ENCODE measurements around the gene OR6C68.
"Not testable (repeated sequence)": the region's sequence is repeated elsewhere in the genome, so short reads cannot be mapped to it uniquely, and the experiment has no call there.

The OR6C68 gene

DNA sequence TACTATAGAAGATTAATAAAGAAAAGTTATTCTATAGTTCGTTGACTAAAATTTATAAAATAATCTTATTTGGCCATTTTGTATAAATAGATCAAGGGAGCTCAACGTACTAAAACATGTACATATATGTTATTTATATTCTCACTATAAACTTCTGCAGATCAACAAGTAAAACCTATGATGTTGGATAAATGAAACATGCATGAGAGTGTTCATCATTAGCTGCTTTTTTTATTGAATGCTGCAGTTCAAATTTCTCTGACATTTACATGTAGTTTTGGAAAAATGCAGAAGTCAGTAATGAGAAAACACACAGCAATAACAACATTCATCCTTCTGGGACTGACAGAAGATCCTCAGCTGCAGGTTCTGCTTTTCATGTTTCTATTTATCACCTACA lies at the start of gene OR6C68:
Gene OR6C68 (plus strand): TSS at position 301 of the 400 bp plus-strand sequence. CDS start 0 bp downstream, at position 301.
- no peak within 1 kb of the TSS for H3K4me3 ChIP-seq (ENCODE audit: low read depth in 1 of 2, low read length in 2 of 2)
- no peaks in the 10 kb centered on the region for H3K4me1 ChIP-seq (ENCODE audit: insufficient read depth, low read length)
- H3K27me3 ChIP-seq (ENCODE audit: control insufficient read depth in 1 of 2, insufficient read depth in 2 of 2, low read length in 2 of 2) = no peaks in the 10 kb centered on the region

GRCh38 chr12:55443776-55444175 lies 48.4 kb upstream of the OR6C68 start, which contains the start of gene OR6C2:
OR6C2 (plus strand) TSS chr12:55444076; CDS start chr12:55452214, 8,138 bp downstream.
- Histone ChIP-seq H3K9ac (ENCODE audit: low read length) (no peak within 1 kb of the TSS), H3K36me3 (ENCODE audit: insufficient read depth, low read length) (no peaks in the 10 kb centered on the region), H3K9me3 (ENCODE audit: low read length) (no peaks in the 10 kb centered on the region), H3K27me3 (ENCODE audit: control insufficient read depth in 1 of 2, insufficient read depth in 2 of 2, low read length in 2 of 2) (no peaks in the 10 kb centered on the region), H3K27ac (ENCODE audit: low read depth, low read length) (no peak within 1 kb of the TSS), H3K4me3 (ENCODE audit: low read depth in 1 of 2, low read length in 2 of 2) (no peak within 1 kb of the TSS), H3K4me1 (ENCODE audit: insufficient read depth, low read length) (no peaks in the 10 kb centered on the region)

More for the DNA sequence above, at the start of gene OR6C68:
- no peak within 1 kb of the TSS for H3K9ac ChIP-seq (ENCODE audit: low read length)
- no peak within 1 kb of the TSS for H3K27ac ChIP-seq (ENCODE audit: low read depth, low read length)
- no peaks in the 10 kb centered on the region for H3K36me3 ChIP-seq (ENCODE audit: insufficient read depth, low read length)
- no peaks in the 10 kb centered on the region for H3K9me3 ChIP-seq (ENCODE audit: low read length)

- H3K9me3 ChIP-seq (ENCODE audit: low read length) = no peaks in the 10 kb centered on the region
- H3K9ac ChIP-seq (ENCODE audit: low read length) = no peak overlapping the region
- no peaks in the 10 kb centered on the region for H3K36me3 ChIP-seq (ENCODE audit: insufficient read depth, low read length)
- H3K27me3 ChIP-seq (ENCODE audit: control insufficient read depth in 1 of 2, insufficient read depth in 2 of 2, low read length in 2 of 2) = no peaks in the 10 kb centered on the region
- H3K27ac ChIP-seq (ENCODE audit: low read depth, low read length) = no peak overlapping the region
- H3K4me3 ChIP-seq (ENCODE audit: low read depth in 1 of 2, low read length in 2 of 2) = no peak overlapping the region
- H3K4me1 ChIP-seq (ENCODE audit: insufficient read depth, low read length) = no peaks in the 10 kb centered on the region
These were observed 46.8 kb upstream of the OR6C68 start for GRCh38 chr12:55445357-55445756.

DNA sequence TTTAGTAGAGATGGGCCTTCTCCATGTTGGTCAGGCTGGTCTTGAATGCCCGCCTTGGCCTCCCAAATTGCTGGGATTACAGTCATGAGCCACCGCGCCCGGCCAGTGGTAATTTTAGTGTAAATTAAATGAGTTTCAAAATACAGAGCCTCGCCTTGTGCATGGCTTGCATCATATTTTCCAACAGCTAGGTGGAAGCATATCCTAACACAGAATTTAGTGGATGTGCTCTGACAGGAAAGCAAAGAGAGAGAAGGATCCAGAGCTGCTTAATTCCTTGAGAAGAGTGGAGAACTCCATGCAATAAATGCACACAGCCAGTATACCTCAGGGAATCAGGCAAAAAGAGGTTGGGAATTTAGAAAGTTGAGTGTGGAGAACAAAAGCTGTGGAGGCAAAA lies 45.9 kb upstream of the OR6C68 start:
- no peak overlapping the region for H3K27ac ChIP-seq (ENCODE audit: low read depth, low read length)
- no peaks in the 10 kb centered on the region for H3K27me3 ChIP-seq (ENCODE audit: control insufficient read depth in 1 of 2, insufficient read depth in 2 of 2, low read length in 2 of 2)
- H3K4me3 ChIP-seq (ENCODE audit: low read depth in 1 of 2, low read length in 2 of 2) = no peak overlapping the region
- no peak overlapping the region for H3K9ac ChIP-seq (ENCODE audit: low read length)
- H3K36me3 ChIP-seq (ENCODE audit: insufficient read depth, low read length) = no peaks in the 10 kb centered on the region
- H3K9me3 ChIP-seq (ENCODE audit: low read length) = no peaks in the 10 kb centered on the region
- no peaks in the 10 kb centered on the region for H3K4me1 ChIP-seq (ENCODE audit: insufficient read depth, low read length)

DNA sequence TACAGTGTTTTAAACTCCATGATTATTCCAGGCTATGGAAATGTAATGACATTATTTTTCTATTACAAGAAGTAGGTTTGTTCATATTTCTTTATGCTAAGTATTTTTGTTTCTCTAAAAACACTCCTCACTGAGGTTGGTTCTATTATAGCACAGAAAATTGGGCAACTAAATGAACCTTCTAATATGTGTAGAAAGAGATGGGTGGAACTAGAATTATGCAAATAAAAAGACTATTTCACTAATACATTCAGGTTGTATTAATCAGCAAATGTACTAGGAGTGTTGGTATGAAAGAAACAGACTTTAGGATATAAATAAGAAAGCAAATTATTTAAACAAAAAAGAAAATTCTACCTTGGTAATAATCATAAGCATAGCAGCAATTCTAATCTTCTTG lies 43.4 kb upstream of the OR6C68 start:
- H3K4me3 ChIP-seq (ENCODE audit: low read depth in 1 of 2, low read length in 2 of 2) = no peak overlapping the region
- H3K27me3 ChIP-seq (ENCODE audit: control insufficient read depth in 1 of 2, insufficient read depth in 2 of 2, low read length in 2 of 2) = no peaks in the 10 kb centered on the region
- no peaks in the 10 kb centered on the region for H3K4me1 ChIP-seq (ENCODE audit: insufficient read depth, low read length)

GRCh38 chr12:55464926-55465325 lies 27.3 kb upstream of the OR6C68 start:
- not testable (repeated sequence) for H3K9ac ChIP-seq (ENCODE audit: low read length); H3K4me1 ChIP-seq (ENCODE audit: insufficient read depth, low read length); H3K27me3 ChIP-seq (ENCODE audit: control insufficient read depth in 1 of 2, insufficient read depth in 2 of 2, low read length in 2 of 2); H3K27ac ChIP-seq (ENCODE audit: low read depth, low read length); H3K9me3 ChIP-seq (ENCODE audit: low read length); H3K36me3 ChIP-seq (ENCODE audit: insufficient read depth, low read length); H3K4me3 ChIP-seq (ENCODE audit: low read depth in 1 of 2, low read length in 2 of 2)

More for the DNA sequence above, 43.4 kb upstream of the OR6C68 start:
- Histone ChIP-seq H3K36me3 (ENCODE audit: insufficient read depth, low read length) (no peaks in the 10 kb centered on the region), H3K9me3 (ENCODE audit: low read length) (no peaks in the 10 kb centered on the region), H3K9ac (ENCODE audit: low read length) (no peak overlapping the region), H3K27ac (ENCODE audit: low read depth, low read length) (no peak overlapping the region)

DNA sequence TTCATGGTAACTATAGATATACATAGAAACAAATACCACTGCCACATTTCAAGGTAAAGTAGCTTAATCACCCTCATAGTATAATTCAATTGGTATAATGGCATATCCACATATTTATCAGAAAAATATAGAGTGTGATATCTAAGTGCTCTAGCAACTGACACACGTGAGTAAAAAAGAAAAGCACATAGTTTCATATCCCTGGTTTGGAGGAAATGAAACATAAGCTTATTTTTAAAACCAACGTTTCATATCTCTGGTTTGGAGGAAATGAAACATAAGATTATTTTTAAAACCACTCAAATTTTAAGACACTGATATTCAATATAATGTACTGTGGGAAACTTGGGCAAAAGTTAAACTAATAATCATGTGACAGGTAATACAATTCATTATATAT lies 24.3 kb upstream of the OR6C68 start:
- Histone ChIP-seq H3K27me3 (ENCODE audit: control insufficient read depth in 1 of 2, insufficient read depth in 2 of 2, low read length in 2 of 2) (no peaks in the 10 kb centered on the region), H3K36me3 (ENCODE audit: insufficient read depth, low read length) (no peaks in the 10 kb centered on the region), H3K9me3 (ENCODE audit: low read length) (no peaks in the 10 kb centered on the region), H3K4me3 (ENCODE audit: low read depth in 1 of 2, low read length in 2 of 2) (no peak overlapping the region), H3K9ac (ENCODE audit: low read length) (no peak overlapping the region), H3K4me1 (ENCODE audit: insufficient read depth, low read length) (no peaks in the 10 kb centered on the region), H3K27ac (ENCODE audit: low read depth, low read length) (no peak overlapping the region)

DNA sequence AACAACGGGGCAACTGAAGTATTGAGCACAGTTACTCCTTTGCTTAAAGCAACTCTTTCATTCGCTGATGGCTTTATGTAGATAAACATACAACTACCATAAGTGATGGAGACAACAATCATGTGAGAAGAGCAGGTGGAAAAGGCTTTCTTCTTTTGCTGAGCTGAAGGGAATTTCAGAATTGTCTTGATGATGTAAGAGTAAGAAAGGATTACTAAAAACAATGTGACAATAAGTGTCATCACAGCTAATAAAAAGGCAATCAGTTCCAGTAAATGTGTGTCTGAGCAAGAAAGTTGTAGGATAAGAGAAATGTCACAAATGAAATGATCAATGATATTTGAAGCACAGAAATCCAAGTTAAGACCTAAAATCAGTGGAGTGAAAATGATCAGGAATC lies 22.9 kb upstream of the OR6C68 start:
- Histone ChIP-seq H3K4me3 (ENCODE audit: low read depth in 1 of 2, low read length in 2 of 2) (no peak overlapping the region), H3K4me1 (ENCODE audit: insufficient read depth, low read length) (no peaks in the 10 kb centered on the region), H3K9me3 (ENCODE audit: low read length) (no peaks in the 10 kb centered on the region), H3K36me3 (ENCODE audit: insufficient read depth, low read length) (no peaks in the 10 kb centered on the region), H3K9ac (ENCODE audit: low read length) (no peak overlapping the region), H3K27me3 (ENCODE audit: control insufficient read depth in 1 of 2, insufficient read depth in 2 of 2, low read length in 2 of 2) (no peaks in the 10 kb centered on the region), H3K27ac (ENCODE audit: low read depth, low read length) (no peak overlapping the region)

- Histone ChIP-seq H3K27ac (ENCODE audit: low read depth, low read length) (no peak within 1 kb of the TSS), H3K9me3 (ENCODE audit: low read length) (no peaks in the 10 kb centered on the region), H3K4me1 (ENCODE audit: insufficient read depth, low read length) (no peaks in the 10 kb centered on the region), H3K9ac (ENCODE audit: low read length) (no peak within 1 kb of the TSS), H3K27me3 (ENCODE audit: control insufficient read depth in 1 of 2, insufficient read depth in 2 of 2, low read length in 2 of 2) (no peaks in the 10 kb centered on the region), H3K36me3 (ENCODE audit: insufficient read depth, low read length) (no peaks in the 10 kb centered on the region), H3K4me3 (ENCODE audit: low read depth in 1 of 2, low read length in 2 of 2) (no peak within 1 kb of the TSS)
These were observed 21.9 kb upstream of the OR6C68 start, which contains the start of gene OR6C70 for GRCh38 chr12:55470088-55470829. OR6C70 (minus strand) TSS chr12:55470138; CDS start chr12:55470138, 0 bp downstream.

- no peaks in the 10 kb centered on the region for H3K36me3 ChIP-seq (ENCODE audit: insufficient read depth, low read length)
- no peak overlapping the region for H3K4me3 ChIP-seq (ENCODE audit: low read depth in 1 of 2, low read length in 2 of 2)
- no peaks in the 10 kb centered on the region for H3K27me3 ChIP-seq (ENCODE audit: control insufficient read depth in 1 of 2, insufficient read depth in 2 of 2, low read length in 2 of 2)
- no peak overlapping the region for H3K27ac ChIP-seq (ENCODE audit: low read depth, low read length)
- no peaks in the 10 kb centered on the region for H3K9me3 ChIP-seq (ENCODE audit: low read length)
- H3K9ac ChIP-seq (ENCODE audit: low read length) = no peak overlapping the region
- H3K4me1 ChIP-seq (ENCODE audit: insufficient read depth, low read length) = no peaks in the 10 kb centered on the region
These were observed 19.9 kb upstream of the OR6C68 start for GRCh38 chr12:55472264-55472663.

DNA sequence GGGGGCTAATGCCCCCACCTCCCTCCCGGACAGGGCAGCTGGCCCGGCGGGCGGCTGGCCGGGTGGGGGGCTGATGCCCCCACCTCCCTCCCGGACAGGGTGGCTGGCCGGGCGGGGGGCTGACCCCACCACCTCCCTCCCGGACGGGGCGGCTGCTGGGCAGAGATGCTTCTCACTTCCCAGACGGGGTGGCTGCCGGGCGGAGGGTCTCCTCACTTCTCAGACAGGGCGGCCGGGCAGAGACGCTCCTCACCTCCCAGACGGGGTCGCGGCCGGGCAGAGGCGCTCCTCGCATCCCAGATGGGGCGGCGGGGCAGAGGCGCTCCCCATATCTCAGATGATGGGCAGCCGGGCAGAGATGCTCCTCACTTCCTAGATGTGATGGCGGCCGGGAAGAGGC lies 13.0 kb upstream of the OR6C68 start:
- H3K36me3 ChIP-seq (ENCODE audit: insufficient read depth, low read length); H3K9ac ChIP-seq (ENCODE audit: low read length): not testable (repeated sequence)

GRCh38 chr12:55484284-55484683 lies 7.9 kb upstream of the OR6C68 start:
- not testable (repeated sequence) for H3K9me3 ChIP-seq (ENCODE audit: low read length); H3K27me3 ChIP-seq (ENCODE audit: control insufficient read depth in 1 of 2, insufficient read depth in 2 of 2, low read length in 2 of 2); H3K27ac ChIP-seq (ENCODE audit: low read depth, low read length); H3K9ac ChIP-seq (ENCODE audit: low read length); H3K4me1 ChIP-seq (ENCODE audit: insufficient read depth, low read length); H3K36me3 ChIP-seq (ENCODE audit: insufficient read depth, low read length); H3K4me3 ChIP-seq (ENCODE audit: low read depth in 1 of 2, low read length in 2 of 2)

More for the DNA sequence above, 13.0 kb upstream of the OR6C68 start:
- not testable (repeated sequence) for H3K27ac ChIP-seq (ENCODE audit: low read depth, low read length); H3K4me3 ChIP-seq (ENCODE audit: low read depth in 1 of 2, low read length in 2 of 2); H3K4me1 ChIP-seq (ENCODE audit: insufficient read depth, low read length); H3K27me3 ChIP-seq (ENCODE audit: control insufficient read depth in 1 of 2, insufficient read depth in 2 of 2, low read length in 2 of 2); H3K9me3 ChIP-seq (ENCODE audit: low read length)
